DMS 273 treated with DMSO at 0.1 percent for 48 hours (cell line): ENCODE results near the gene GCAT.

ENCODE experiments used
- DNase-seq: peaks from one replicate; lab custom pipeline; 2025; lab: John Stamatoyannopoulos, UW

GCAT gene

DNA sequence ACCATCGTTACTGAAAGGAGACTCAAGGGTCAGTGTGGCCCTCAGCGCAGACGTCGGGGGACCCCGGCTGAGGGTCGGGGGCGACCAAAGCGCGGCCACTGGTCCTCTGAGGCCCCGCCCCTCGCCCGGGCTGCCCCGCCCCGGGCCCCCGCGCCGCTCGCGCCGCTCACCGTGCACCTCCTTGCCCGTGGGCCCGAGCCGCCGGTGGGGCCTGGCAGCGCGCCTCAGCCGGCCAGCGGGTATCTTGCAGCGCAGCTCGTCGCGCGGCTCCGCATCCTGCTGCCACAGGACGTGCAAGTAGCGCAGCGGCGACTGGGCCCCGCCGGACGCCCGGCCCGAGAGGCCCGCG lies 36.0 kb downstream of the GCAT start:
- DNase-seq, result no peak

DNA sequence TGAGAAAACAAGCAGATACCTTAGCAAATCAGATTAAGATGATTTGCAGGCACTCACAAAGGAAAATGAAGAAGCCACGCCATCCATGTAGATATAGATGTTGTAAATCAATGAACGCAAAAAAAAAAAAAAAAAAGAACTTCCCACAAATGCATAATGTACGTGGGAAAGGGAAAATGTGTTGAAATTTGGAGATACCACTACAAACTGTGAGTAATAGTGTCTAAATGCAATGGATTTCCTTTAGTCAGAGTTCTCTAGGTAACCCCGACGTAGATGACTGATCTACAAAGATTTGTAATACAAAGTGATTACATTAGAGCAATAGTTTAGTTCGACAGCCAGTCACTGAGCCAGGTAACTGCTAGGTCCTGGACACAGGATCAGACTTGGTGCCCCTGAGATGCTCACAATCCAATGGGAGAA lies 37.2 kb downstream of the GCAT start:
- DNase-seq, result no peak

DNA sequence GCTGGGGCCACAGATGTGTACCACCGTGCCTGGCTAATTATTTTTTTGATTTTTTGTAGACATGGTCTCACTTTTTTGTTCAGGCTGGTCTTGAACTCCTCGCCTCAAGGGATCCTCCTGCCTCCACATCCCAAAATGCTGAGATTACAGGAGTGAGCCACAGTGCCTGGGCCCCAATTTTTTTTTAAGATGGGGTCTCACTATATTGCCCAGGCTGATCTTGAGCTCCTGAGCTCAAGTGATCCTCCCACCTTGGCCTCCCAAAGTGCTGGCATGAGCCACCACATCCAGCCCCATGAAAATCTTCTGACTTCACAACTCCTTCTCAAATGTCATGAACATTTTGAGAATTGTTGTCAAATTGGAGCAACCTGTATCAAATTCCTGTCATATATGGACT lies 38.7 kb downstream of the GCAT start:
- no peak for DNase-seq

DNA sequence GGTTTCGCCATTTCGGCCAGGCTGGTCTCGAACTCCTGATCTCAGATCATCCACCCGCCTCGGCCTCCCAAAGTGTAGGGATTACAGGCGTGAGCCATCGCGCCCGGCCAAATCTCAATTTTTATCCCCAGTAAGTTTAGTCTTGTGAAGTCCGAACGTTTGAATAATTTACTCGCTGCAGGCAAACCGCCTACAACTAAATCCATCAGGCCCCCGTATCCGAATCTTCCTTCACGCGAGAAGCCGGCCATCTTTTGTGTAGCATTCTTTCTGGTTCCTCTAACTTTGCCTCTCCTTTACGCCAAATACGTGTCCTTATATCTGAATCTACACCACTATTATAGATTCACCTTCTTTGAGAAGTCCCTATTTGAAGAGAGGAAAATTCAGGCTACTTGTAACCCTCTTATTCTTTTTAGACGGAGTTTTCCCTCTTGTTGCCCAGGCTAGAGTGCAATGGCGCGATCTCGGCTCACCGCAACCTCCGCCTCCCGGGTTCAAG lies 40.9 kb downstream of the GCAT start:
- no peak for DNase-seq

DNA sequence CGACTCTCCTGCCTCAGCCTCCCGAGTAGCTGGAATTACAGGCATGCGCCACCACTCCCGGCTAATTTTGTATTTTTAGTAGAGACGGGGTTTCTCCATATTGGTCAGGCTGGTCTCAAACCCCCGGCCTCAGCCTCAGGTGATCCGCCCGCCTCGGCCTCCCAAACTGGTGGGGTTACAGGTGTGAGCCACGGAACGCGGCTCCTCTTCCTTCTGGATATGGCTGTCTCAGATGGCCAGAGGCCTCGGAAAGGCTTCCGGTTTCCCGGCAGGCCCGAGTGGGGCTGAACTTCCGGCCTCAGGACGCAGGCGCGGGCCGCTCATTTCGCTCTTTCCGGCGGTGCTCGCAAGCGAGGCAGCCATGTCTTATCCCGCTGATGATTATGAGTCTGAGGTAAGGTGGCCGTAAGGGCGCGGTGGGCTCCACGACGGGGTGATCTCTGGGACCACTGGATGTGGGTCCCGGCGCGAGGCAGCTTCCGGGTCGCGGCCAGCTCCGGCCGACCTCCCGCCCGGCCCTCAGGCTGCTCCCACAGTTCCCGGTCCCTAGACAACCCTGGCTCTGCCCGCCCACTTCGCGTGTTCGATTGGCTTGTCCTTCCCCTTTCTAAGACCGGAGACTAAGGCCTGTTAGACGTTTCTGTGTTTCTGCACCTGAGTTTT lies 41.5 kb downstream of the GCAT start, which contains the start of gene EIF3L:
TSS of gene EIF3L (plus strand) at position 331 of the 663 bp plus-strand sequence. CDS start at position 362, 31 bp downstream.
- DNase-seq, result peak; percentile 38

DNA sequence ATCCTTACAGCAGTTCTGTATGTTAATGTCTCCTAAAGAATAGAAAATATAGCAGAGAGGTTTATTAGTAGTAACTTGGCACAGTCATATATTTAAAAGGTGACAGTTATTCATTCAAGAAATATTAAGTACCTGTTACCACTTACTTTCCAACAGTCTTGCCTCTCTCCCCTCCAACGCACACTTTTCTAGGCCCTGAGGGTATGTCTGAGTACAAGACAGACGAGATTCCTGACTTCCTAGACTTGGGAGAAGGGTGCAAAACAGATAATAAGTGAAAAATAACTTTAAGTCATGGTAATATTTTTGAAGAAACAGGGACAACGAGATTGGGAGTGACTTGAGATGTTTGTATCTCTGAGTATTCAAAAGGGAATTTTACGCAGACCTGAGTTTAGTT lies 43.1 kb downstream of the GCAT start:
- no peak for DNase-seq

DNA sequence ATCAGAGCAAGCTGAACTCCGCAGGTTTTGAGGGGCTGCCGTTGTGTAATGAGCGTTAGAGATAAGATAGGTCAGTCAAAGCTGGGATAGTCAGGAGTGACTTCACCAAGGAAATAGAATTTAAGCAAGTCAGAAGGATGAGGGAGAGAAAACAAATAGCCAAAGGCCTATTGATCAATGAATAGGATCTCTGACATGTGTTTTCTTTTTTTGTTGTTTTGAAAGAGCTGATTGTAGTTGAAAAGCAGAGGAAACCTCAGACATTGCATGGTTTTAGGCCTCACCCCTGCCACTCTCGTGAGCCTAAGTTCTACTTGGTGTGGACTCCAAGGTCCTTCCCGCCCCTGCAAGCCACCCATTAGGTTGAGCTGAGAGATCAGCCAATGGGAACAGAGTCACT lies 44.7 kb downstream of the GCAT start:
- DNase-seq, result no peak

DNA sequence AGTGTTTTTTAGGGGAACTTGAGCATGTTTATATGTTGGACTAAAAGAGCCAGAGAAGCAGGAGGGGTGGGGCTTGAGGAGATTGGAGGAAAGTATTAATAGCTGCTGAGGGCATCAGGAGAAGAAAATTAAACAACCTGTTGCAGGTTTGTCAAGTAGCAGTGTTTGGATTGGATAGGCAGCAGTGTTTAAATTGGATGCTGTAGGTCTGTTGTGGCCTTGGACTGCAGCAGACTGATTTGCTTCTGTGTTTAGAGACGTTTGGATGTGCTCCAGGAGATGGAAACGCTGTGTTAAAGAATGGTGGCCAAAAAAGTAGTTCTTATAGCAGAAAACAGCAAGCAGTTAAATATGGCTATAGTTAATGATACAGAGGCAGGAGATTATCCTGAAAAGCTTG lies 47.2 kb downstream of the GCAT start:
- no peak for DNase-seq

DNA sequence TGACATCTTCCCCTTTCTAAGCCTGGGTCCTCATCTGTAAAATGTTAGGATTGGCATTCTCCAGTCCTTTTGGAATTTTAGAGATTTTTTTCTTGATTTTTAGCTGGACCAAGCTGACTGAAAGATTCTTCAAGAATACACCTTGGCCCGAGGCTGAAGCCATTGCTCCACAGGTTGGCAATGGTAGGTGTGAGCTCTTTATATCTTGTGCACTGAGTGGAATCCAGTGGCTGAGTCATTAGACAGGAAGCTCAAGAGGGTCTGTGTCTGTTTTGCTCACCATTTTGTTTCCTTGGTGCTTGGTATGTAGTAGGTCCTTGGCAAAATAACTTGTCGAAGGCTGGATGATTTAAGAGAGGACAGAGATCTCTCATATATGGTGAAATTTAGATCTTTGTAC lies 47.7 kb downstream of the GCAT start:
- DNase-seq, result no peak

DNA sequence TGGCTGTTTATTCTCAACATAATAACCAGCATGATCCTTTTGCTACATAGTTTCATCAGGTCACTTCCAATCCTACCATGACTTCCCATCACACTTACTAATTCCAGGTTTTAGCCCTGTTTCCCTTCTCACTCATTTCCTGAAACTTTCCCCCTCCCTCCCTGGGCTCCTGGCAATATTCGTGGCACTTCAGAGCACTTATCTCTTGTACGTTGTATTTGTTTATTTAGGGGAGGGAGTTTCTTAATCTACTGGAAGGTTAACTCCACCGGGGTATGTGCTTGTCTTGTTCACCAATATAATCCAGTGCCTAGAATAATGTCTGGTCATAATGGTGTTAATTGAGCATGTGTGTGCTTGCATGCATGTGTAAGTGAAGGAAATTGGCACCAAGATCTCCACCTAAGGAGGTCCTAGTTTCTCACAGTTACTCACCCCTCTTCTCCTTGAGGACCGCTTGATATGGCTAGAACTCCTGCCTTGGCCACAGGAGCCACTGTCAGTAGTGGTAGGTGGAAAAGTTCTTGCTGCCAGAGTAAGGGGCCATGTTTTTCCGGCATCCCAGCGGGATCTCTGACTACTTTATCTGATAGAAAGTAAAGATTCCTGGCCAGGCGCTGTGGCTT lies 53.2 kb downstream of the GCAT start:
- DNase-seq, result no peak

DNA sequence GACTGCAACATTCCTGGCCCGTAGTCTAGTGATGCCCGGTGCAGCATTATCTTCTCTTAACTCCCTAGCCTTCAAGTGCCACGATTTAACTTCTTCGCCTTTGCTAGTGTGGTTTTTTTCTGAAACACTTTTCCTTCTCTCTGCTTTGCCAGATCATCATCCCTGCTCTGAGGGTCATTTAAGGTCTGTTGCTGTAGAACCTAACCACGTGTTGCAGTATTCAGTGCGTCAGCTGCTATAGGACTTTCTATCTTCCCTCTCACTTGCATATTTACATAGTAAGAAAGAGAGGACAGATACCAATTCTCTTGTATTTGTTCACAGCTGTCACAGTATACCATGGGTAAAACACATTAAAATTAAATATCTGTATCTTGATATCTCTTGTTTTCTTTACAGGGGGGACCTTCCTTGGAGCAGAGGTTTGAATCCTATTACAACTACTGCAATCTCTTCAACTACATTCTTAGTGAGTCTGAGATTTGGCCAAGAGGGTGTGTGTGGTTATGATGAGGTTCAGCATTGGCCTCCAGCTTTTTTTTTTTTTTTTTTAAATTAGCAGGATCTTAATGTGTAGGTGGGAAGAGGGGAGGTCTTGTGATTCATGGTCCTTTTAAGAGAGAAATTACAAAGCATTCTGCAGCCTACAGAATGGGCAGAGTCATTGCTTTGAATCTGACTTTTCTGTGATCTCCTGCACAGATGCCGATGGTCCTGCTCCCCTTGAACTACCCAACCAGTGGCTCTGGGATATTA lies 55.0 kb downstream of the GCAT start:
- DNase-seq, result no peak

DNA sequence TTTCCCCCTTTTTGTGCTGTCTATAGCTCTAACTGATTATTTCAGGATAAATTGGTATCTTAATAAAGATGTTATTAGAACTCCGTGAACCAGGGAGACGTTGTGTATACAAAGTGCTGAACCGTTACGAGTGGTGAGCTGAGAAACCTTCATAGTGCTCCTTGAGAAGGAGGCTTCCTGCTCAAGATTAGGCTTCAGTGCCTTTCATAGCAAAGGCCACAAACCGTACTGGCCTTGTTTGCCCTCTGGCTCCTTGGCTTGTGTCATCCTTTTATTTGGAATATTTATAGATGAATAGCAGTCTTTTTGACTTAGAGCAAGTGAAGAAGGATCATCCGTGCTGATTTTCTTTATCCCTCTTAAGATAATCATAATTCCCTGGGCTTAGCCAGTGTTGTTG lies 57.8 kb downstream of the GCAT start:
- no peak for DNase-seq
